Neural crest cell (in vitro differentiated cells): Measurements from ENCODE around the gene POLR1E. TPM values are rescaled to one million over a fixed set of nuclear protein-coding genes. Genes with fewer than 3 reads are reported as not detected.
A peak's percentile ranks its signal among the peaks of the same experiment; 100 is the strongest.

Source experiments
- DNase-seq: peaks from one replicate; pipeline ENCODE4 v3.0.0; 2021; ENCODE audit warnings: low read depth, mixed read lengths, low spot score
- H3K27ac Mint-ChIP-seq: one replicate; pipeline ENCODE4 v1.8.0; 2021; ENCODE audit warnings: mild to moderate bottlenecking, mixed read lengths; ENCODE audit not compliant: unreplicated experiment
- H3K27me3 Mint-ChIP-seq: 2 replicates; pipeline ENCODE4 v1.8.0; 2021; ENCODE audit warnings: low read depth, mild to moderate bottlenecking, mixed read lengths
- H3K36me3 Mint-ChIP-seq: 2 replicates; pipeline ENCODE4 v1.8.0; 2021; ENCODE audit warnings: low read depth, mild to moderate bottlenecking, mixed read lengths
- H3K4me1 Mint-ChIP-seq: 2 replicates; pipeline ENCODE4 v1.8.0; 2021; ENCODE audit warnings: mixed read lengths
- H3K4me3 Mint-ChIP-seq: one replicate; pipeline ENCODE4 v1.8.0; 2021; ENCODE audit warnings: mild to moderate bottlenecking, mixed read lengths
- H3K9me3 Mint-ChIP-seq: 2 replicates; pipeline ENCODE4 v1.8.0; 2021; ENCODE audit warnings: mixed read lengths
- CTCF ChIP-seq: fragments of 200-600 bp; sonication (generic); conservative IDR thresholded peaks from 2 replicates; pipeline ENCODE4 v1.5.0; 2021; ENCODE audit warnings: antibody characterized with exemption, mild to moderate bottlenecking
- total RNA-seq: library from RNA; stranded (reverse); gene quantifications from 2 replicates; pipeline ENCODE4 v1.2.1, GENCODE V29; 2021

POLR1E gene
- total RNA-seq, 1 donor from 2014 or later = 46.4 TPM

DNA sequence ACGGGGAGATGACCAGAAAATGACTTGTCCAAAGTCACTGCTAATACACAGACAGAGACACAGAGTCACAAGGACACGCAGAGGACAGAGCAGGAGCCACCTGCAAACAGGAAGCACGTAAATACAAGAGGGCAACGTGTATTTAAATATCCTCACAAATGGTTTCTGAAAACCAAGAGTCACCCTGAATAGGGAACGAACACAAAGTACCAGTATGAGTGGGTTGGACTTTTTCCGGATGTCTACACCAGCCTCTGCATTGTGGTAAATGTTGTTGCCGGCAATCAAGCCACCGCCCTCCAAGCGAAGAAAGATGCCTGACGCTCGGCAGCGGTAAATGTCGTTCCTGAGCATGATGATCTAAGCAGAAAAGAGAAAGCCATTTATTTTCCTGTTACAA lies 46.0 kb downstream of the POLR1E start:
- Mint-ChIP-seq H3K4me3 (no peak overlapping the region), H3K36me3 (peaks cover 14% of the 10 kb centered on the region), H3K4me1 (peaks cover 9% of the 10 kb centered on the region), H3K27me3 (no peaks in the 10 kb centered on the region), H3K9me3 (no peaks in the 10 kb centered on the region), H3K27ac (no peak overlapping the region)
- no peak for DNase-seq
- no peak for TF ChIP-seq CTCF

- DNase-seq = no peak
These were observed 48.7 kb downstream of the POLR1E start for GRCh38 chr9:37534412-37534811.

GRCh38 chr9:37534901-37535300 lies 49.2 kb downstream of the POLR1E start:
- no peaks in the 10 kb centered on the region for H3K27me3 Mint-ChIP-seq
- no peaks in the 10 kb centered on the region for H3K9me3 Mint-ChIP-seq
- H3K4me3 Mint-ChIP-seq = no peak overlapping the region
- H3K4me1 Mint-ChIP-seq = no peaks in the 10 kb centered on the region
- DNase-seq = no peak
- TF ChIP-seq CTCF = no peak
- H3K27ac Mint-ChIP-seq = peak overlapping the region; percentile 60
- H3K36me3 Mint-ChIP-seq = peaks cover 5% of the 10 kb centered on the region

More at GRCh38 chr9:37534412-37534811, 48.7 kb downstream of the POLR1E start:
- no peaks in the 10 kb centered on the region for H3K4me1 Mint-ChIP-seq
- H3K4me3 Mint-ChIP-seq = no peak overlapping the region
- peak overlapping the region; percentile 22 for H3K27ac Mint-ChIP-seq
- peaks cover 5% of the 10 kb centered on the region for H3K36me3 Mint-ChIP-seq
- H3K27me3 Mint-ChIP-seq = no peaks in the 10 kb centered on the region
- no peaks in the 10 kb centered on the region for H3K9me3 Mint-ChIP-seq
- no peak for TF ChIP-seq CTCF

- TF ChIP-seq CTCF = no peak
- Mint-ChIP-seq H3K36me3 (peaks cover 15% of the 10 kb centered on the region), H3K4me3 (no peak overlapping the region), H3K9me3 (no peaks in the 10 kb centered on the region), H3K27ac (peak overlapping the region; percentile 67), H3K27me3 (no peaks in the 10 kb centered on the region), H3K4me1 (no peaks in the 10 kb centered on the region)
- DNase-seq = no peak
These were observed 52.4 kb downstream of the POLR1E start for GRCh38 chr9:37538099-37538498.

DNA sequence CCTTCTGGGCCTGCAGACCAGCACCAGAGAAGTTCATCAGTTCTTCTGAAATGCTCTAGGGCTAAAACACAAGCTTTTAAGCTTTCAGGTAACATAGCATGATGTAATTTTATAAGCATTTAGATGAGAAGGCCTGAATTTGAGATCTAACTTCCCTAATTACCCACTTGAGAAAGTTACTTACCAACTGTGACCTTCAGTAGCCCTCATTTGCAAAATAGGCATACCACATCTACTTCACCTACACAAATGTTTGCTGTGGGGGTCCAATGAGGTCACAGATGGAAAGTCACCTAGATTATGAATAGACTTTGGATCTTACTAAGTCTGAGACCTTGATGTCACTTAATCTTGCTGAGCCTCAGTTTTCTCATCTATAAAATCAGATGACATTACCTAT lies 53.9 kb downstream of the POLR1E start:
- no peak overlapping the region for H3K27ac Mint-ChIP-seq
- no peaks in the 10 kb centered on the region for H3K9me3 Mint-ChIP-seq
- no peak overlapping the region for H3K4me3 Mint-ChIP-seq
- DNase-seq = no peak
- peaks cover 15% of the 10 kb centered on the region for H3K36me3 Mint-ChIP-seq
- TF ChIP-seq CTCF = no peak
- no peaks in the 10 kb centered on the region for H3K4me1 Mint-ChIP-seq
- no peaks in the 10 kb centered on the region for H3K27me3 Mint-ChIP-seq

GRCh38 chr9:37540634-37541033 lies 54.9 kb downstream of the POLR1E start:
- no peak for DNase-seq
- H3K27ac Mint-ChIP-seq = no peak overlapping the region
- H3K27me3 Mint-ChIP-seq = no peaks in the 10 kb centered on the region

More at GRCh38 chr9:37540634-37541033, 54.9 kb downstream of the POLR1E start:
- H3K36me3 Mint-ChIP-seq = peaks cover 15% of the 10 kb centered on the region
- H3K9me3 Mint-ChIP-seq = peaks cover 2% of the 10 kb centered on the region
- TF ChIP-seq CTCF = no peak
- no peak overlapping the region for H3K4me3 Mint-ChIP-seq
- no peaks in the 10 kb centered on the region for H3K4me1 Mint-ChIP-seq
